ENCODE data around the gene RRP7A.

- TF ChIP-seq, protein P1, sequence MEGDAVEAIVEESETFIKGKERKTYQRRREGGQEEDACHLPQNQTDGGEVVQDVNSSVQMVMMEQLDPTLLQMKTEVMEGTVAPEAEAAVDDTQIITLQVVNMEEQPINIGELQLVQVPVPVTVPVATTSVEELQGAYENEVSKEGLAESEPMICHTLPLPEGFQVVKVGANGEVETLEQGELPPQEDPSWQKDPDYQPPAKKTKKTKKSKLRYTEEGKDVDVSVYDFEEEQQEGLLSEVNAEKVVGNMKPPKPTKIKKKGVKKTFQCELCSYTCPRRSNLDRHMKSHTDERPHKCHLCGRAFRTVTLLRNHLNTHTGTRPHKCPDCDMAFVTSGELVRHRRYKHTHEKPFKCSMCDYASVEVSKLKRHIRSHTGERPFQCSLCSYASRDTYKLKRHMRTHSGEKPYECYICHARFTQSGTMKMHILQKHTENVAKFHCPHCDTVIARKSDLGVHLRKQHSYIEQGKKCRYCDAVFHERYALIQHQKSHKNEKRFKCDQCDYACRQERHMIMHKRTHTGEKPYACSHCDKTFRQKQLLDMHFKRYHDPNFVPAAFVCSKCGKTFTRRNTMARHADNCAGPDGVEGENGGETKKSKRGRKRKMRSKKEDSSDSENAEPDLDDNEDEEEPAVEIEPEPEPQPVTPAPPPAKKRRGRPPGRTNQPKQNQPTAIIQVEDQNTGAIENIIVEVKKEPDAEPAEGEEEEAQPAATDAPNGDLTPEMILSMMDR (IDR thresholded peaks at IDR 0.05), result no peak
- no peak for TF ChIP-seq POLR2A (IDR thresholded peaks at IDR 0.05)
Observed at GRCh38 chr22:42561856-42562255, 42.3 kb upstream of the RRP7A start.
